Neuronal stem cell (in vitro differentiated cells): ENCODE results near the gene GZMM.

Experiments used
- DNase-seq: peaks from one replicate; pipeline ENCODE4 v3.0.0-alpha.2; 2013; ENCODE audit warnings: low spot score
- H2AFZ ChIP-seq: one replicate; pipeline ENCODE4 v1.6.1; 2013; ENCODE audit warnings: mild to moderate bottlenecking, low read length, inconsistent platforms
- H2AK5ac ChIP-seq: 2 replicates; pipeline ENCODE4 v1.6.1; 2013; ENCODE audit warnings: low read depth, mild to moderate bottlenecking, inconsistent platforms, low read length, moderate library complexity, mixed read lengths
- H2BK120ac ChIP-seq: 2 replicates; pipeline ENCODE4 v1.6.1; 2013; ENCODE audit warnings: low read depth, mild to moderate bottlenecking, inconsistent platforms, low read length, moderate library complexity, mixed read lengths
- H2BK12ac ChIP-seq: one replicate; pipeline ENCODE4 v1.6.1; 2013; ENCODE audit warnings: low read length, inconsistent platforms
- H2BK15ac ChIP-seq: 2 replicates; pipeline ENCODE4 v1.6.1; 2013; ENCODE audit warnings: mild to moderate bottlenecking, low read length, inconsistent platforms, mixed read lengths
- H2BK5ac ChIP-seq: one replicate; pipeline ENCODE4 v1.6.1; 2013; ENCODE audit warnings: inconsistent platforms, mild to moderate bottlenecking, low read length, moderate library complexity
- H3K14ac ChIP-seq: one replicate; pipeline ENCODE4 v1.6.1; 2013; ENCODE audit warnings: low read length, inconsistent platforms
- H3K18ac ChIP-seq: 2 replicates; pipeline ENCODE4 v1.6.1; 2013; ENCODE audit warnings: low read length, inconsistent platforms
- H3K23ac ChIP-seq: 2 replicates; pipeline ENCODE4 v1.6.1; 2013; ENCODE audit warnings: low read depth, mild to moderate bottlenecking, mixed read lengths, low read length, inconsistent platforms; ENCODE audit not compliant: poor library complexity
- H3K27ac ChIP-seq: replicated peaks from 3 replicates; pipeline ENCODE4 v1.5.1; 2013; ENCODE audit warnings: low read length, inconsistent platforms
- H3K27me3 ChIP-seq, 3 experiments: 2 replicates each; pipeline ENCODE4 v1.6.1; 2013; ENCODE audit warnings: low read length in 3 of 3, mild to moderate bottlenecking in 2 of 3, inconsistent platforms in 1 of 3, low read depth in 1 of 3, mixed read lengths in 1 of 3, moderate library complexity in 1 of 3; ENCODE audit not compliant: control insufficient read depth in 3 of 3, insufficient read depth in 3 of 3
- H3K36me3 ChIP-seq, 2 donors: replicated peaks in 1 of 2; 2 replicates each; pipeline ENCODE4 v1.6.1; 2013; ENCODE audit warnings: low read length in 2 of 2; ENCODE audit not compliant: control insufficient read depth in 2 of 2, insufficient read depth in 2 of 2
- H3K4ac ChIP-seq: 2 replicates; pipeline ENCODE4 v1.6.1; 2013; ENCODE audit warnings: inconsistent platforms, mild to moderate bottlenecking, low read length, moderate library complexity
- H3K4me1 ChIP-seq, 2 donors: 1 replicate in 1 of 2; 2 replicates in 1 of 2; pipeline ENCODE4 v1.6.1; 2013; ENCODE audit warnings: low read length in 2 of 2, low read depth in 1 of 2; ENCODE audit not compliant: control insufficient read depth in 2 of 2, insufficient read depth in 1 of 2
- H3K4me2 ChIP-seq: one replicate; pipeline ENCODE4 v1.6.1; 2013; ENCODE audit warnings: mild to moderate bottlenecking, low read length, inconsistent platforms; ENCODE audit not compliant: insufficient read depth, poor library complexity, severe bottlenecking
- H3K4me3 ChIP-seq, 2 donors: 2 replicates each; pipeline ENCODE4 v1.5.1; 2013; ENCODE audit warnings: low read length in 2 of 2, mild to moderate bottlenecking in 2 of 2, inconsistent platforms in 1 of 2, moderate library complexity in 1 of 2
- H3K79me1 ChIP-seq: one replicate; pipeline ENCODE4 v1.6.1; 2013; ENCODE audit warnings: low read depth, mild to moderate bottlenecking, inconsistent platforms, low read length, moderate library complexity
- H3K9ac ChIP-seq: one replicate; pipeline ENCODE4 v1.6.1; 2013; ENCODE audit warnings: mild to moderate bottlenecking, low read depth, low read length, inconsistent platforms; ENCODE audit not compliant: poor library complexity
- H3K9me3 ChIP-seq, 2 donors: replicated peaks in 1 of 2; 2 replicates each; pipeline versions ENCODE3 to v1.6.1; 2013; ENCODE audit warnings: low read length in 2 of 2, mild to moderate bottlenecking in 2 of 2, inconsistent platforms in 1 of 2, low read depth in 1 of 2, mixed read lengths in 1 of 2, moderate library complexity in 1 of 2; ENCODE audit not compliant: control insufficient read depth in 2 of 2, insufficient read depth in 1 of 2
- H4K8ac ChIP-seq: one replicate; pipeline ENCODE4 v1.6.1; 2013; ENCODE audit warnings: low read depth, mild to moderate bottlenecking, inconsistent platforms, low read length, moderate library complexity
- H4K91ac ChIP-seq: one replicate; pipeline ENCODE4 v1.6.1; 2013; ENCODE audit warnings: low read length, low read depth, mild to moderate bottlenecking, inconsistent platforms; ENCODE audit not compliant: poor library complexity
- WGBS, 2 donors: extraction: QIAGEN DNeasy Blood & Tissue Kit; methylation state at CpG; one replicate each; pipeline ENCODE4 v1.1.7; 2013; ENCODE audit warnings: missing lambda C conversion rate in 2 of 2, mixed read lengths in 1 of 2; ENCODE audit not compliant: insufficient read length in 2 of 2, insufficient replicate concordance in 1 of 2; ENCODE audit errors: extremely low coverage in 2 of 2; 5-methylcytosine and 5-hydroxymethylcytosine counted together

Gene GZMM

GRCh38 chr19:594265-594870, 50.5 kb downstream of the GZMM start:
- no peak overlapping the region for H3K4ac ChIP-seq
- H3K18ac ChIP-seq = no peak overlapping the region
- H3K23ac ChIP-seq = no peak overlapping the region
- H4K91ac ChIP-seq = no peak overlapping the region
- peaks cover 6% of the 10 kb centered on the region for H3K79me1 ChIP-seq
- DNase-seq = no peak
- H3K27me3 ChIP-seq = peaks cover 16 to 71% (median 34%) of the 10 kb centered on the region in 3 experiments
- H3K4me2 ChIP-seq = no peak overlapping the region
- H3K9ac ChIP-seq = no peak overlapping the region
- no peak overlapping the region for H3K4me3 ChIP-seq
- H4K8ac ChIP-seq = no peak overlapping the region
- H3K4me1 ChIP-seq = peaks cover under 1 to 1% of the 10 kb centered on the region in 2 donors
- H2BK120ac ChIP-seq = no peak overlapping the region
- no CpG with 5 or more reads among the region's 24 CpGs for WGBS, 2 donors
- peak overlapping the region; percentile 63 for H2AK5ac ChIP-seq
- no peak overlapping the region for H2AFZ ChIP-seq
- H3K36me3 ChIP-seq = no peaks in the 10 kb centered on the region
- no peak overlapping the region for H3K27ac ChIP-seq
- H3K14ac ChIP-seq = no peak overlapping the region
- no peak overlapping the region for H2BK15ac ChIP-seq
- H2BK5ac ChIP-seq = no peak overlapping the region
- peaks cover 0 to 1% of the 10 kb centered on the region in 2 donors for H3K9me3 ChIP-seq
- no peak overlapping the region for H2BK12ac ChIP-seq

GRCh38 chr19:595326-596262, 51.7 kb downstream of the GZMM start:
- no peak overlapping the region for H3K23ac ChIP-seq
- H3K9me3 ChIP-seq = peaks cover 0 to 1% of the 10 kb centered on the region in 2 donors
- no peak overlapping the region for H2BK5ac ChIP-seq
- no CpG with 5 or more reads among the region's 42 CpGs for WGBS, 2 donors
- no peak for DNase-seq
- no peak overlapping the region for H3K4me3 ChIP-seq
- H4K8ac ChIP-seq = no peak overlapping the region
- no peaks in the 10 kb centered on the region for H3K36me3 ChIP-seq
- no peak overlapping the region for H2BK12ac ChIP-seq
- H3K79me1 ChIP-seq = peaks cover 6% of the 10 kb centered on the region
- peaks cover 0 to 1% of the 10 kb centered on the region in 2 donors for H3K4me1 ChIP-seq
- peak overlapping the region; percentile 37 for H2AK5ac ChIP-seq
- H3K4me2 ChIP-seq = no peak overlapping the region
- H2BK120ac ChIP-seq = no peak overlapping the region
- H2AFZ ChIP-seq = no peak overlapping the region
- peaks cover 8 to 66% (median 26%) of the 10 kb centered on the region in 3 experiments for H3K27me3 ChIP-seq
- H2BK15ac ChIP-seq = peak overlapping the region; percentile 26
- H3K9ac ChIP-seq = no peak overlapping the region
- H4K91ac ChIP-seq = no peak overlapping the region
- H3K4ac ChIP-seq = no peak overlapping the region
- no peak overlapping the region for H3K14ac ChIP-seq
- H3K18ac ChIP-seq = no peak overlapping the region
- no peak overlapping the region for H3K27ac ChIP-seq

GRCh38 chr19:596263-596655, 52.4 kb downstream of the GZMM start:
- WGBS, 2 donors = no CpG with 5 or more reads among the region's 16 CpGs
- H2AFZ ChIP-seq = no peak overlapping the region
- H2BK12ac ChIP-seq = no peak overlapping the region
- no peak overlapping the region for H4K91ac ChIP-seq
- no peak overlapping the region for H3K9ac ChIP-seq
- peak overlapping the region; percentile 31 for H3K23ac ChIP-seq
- no peak overlapping the region for H3K27ac ChIP-seq
- no peak overlapping the region for H3K14ac ChIP-seq
- H3K4me3 ChIP-seq = no peak overlapping the region
- H2BK15ac ChIP-seq = peak overlapping the region; percentile 83
- peaks cover 0 to 1% of the 10 kb centered on the region in 2 donors for H3K4me1 ChIP-seq
- H3K79me1 ChIP-seq = peaks cover 6% of the 10 kb centered on the region
- H3K9me3 ChIP-seq = peaks cover 2% of the 10 kb centered on the region in 2 donors
- H2BK5ac ChIP-seq = peak overlapping the region; percentile 87
- H3K27me3 ChIP-seq = peaks cover 2 to 59% (median 19%) of the 10 kb centered on the region in 3 experiments
- H2AK5ac ChIP-seq = peak overlapping the region; percentile 37
- H2BK120ac ChIP-seq = no peak overlapping the region
- H4K8ac ChIP-seq = no peak overlapping the region
- peak overlapping the region; percentile 38 for H3K18ac ChIP-seq
- H3K4me2 ChIP-seq = no peak overlapping the region
- no peaks in the 10 kb centered on the region for H3K36me3 ChIP-seq
- no peak for DNase-seq
- H3K4ac ChIP-seq = no peak overlapping the region
